Hepatocyte (in vitro differentiated cells): Measurements from ENCODE around the gene GIPC2.

Source experiments
- CTCF ChIP-seq: fragments of 200-600 bp; sonication (generic); IDR thresholded peaks from 2 replicates; pipeline ENCODE4 v1.5.1; 2016; ENCODE audit warnings: antibody characterized with exemption, mild to moderate bottlenecking; ENCODE audit not compliant: poor library complexity
- EZH2 ChIP-seq: fragments of 200-600 bp; sonication (generic); IDR thresholded peaks from 2 replicates; pipeline ENCODE4 v1.6.1; 2016; ENCODE audit warnings: antibody characterized with exemption, mild to moderate bottlenecking, borderline replicate concordance
- EZH2phosphoT487 ChIP-seq: fragments of 200-600 bp; sonication (generic); IDR thresholded peaks from one replicate; pipeline ENCODE4 v1.6.1; 2018; ENCODE audit warnings: antibody characterized with exemption, mild to moderate bottlenecking, low read depth, moderate library complexity; ENCODE audit not compliant: unreplicated experiment, severe bottlenecking

- TF ChIP-seq EZH2: no peak
- TF ChIP-seq CTCF: no peak
- no peak for TF ChIP-seq EZH2phosphoT487
Observed at GRCh38 chr1:78153092-78153736, 107.4 kb downstream of the GIPC2 start.
